ENCODE measurements around the gene C2orf81. TPM values are rescaled to one million over a fixed set of nuclear protein-coding genes. Genes with fewer than 3 reads are reported as not detected.

Gene C2orf81
- polyA plus RNA-seq, 1 of the 3 experiments (the other 2 are of a cell fraction), result 2.5 TPM

- H3K79me2 ChIP-seq (ENCODE audit: insufficient read depth), result peaks cover 47% of the 10 kb centered on the region
- no peaks in the 10 kb centered on the region for H3K9me2 ChIP-seq
- no peak overlapping the region for H3K4me3 ChIP-seq (ENCODE audit: low read depth in 2 of 2, low read length in 1 of 2)
- ChIA-PET POLR2A (interaction anchor here (2.1 to 5.9 kb wide), 2 partner anchors 12 to 19 kb away, joined by 8 to 60 read pairs; partner anchors contain the start of gene MRPL53), CTCF (interaction anchor here (1.0 to 1.2 kb wide), 2 partner anchors 9 to 125 kb away, joined by 3 to 4 read pairs; no protein-coding TSS in a partner anchor)
- H3K4me1 ChIP-seq (ENCODE audit: control insufficient read depth in 1 of 2, insufficient read depth in 2 of 2, low read depth in 1 of 2, low read length in 1 of 2), result peaks cover 5 to 22% of the 10 kb centered on the region in 2 experiments; a peak in 1 of 4 replicates
- H3K4me2 ChIP-seq, result no peak overlapping the region
- peaks cover 10% of the 10 kb centered on the region for H3F3A ChIP-seq (replicated peaks; ENCODE audit: insufficient read depth)
- DNase-seq, result no peak
- H3K27ac ChIP-seq (ENCODE audit: low read depth in 2 of 2, low read length in 1 of 2), result no peak overlapping the region; a peak in 1 of 4 replicates
- no peaks in the 10 kb centered on the region for H4K20me1 ChIP-seq (ENCODE audit: insufficient read depth)
- no peak for TF ChIP-seq EZH2phosphoT487 (IDR thresholded peaks at IDR 0.05; ENCODE audit: borderline replicate concordance, low read depth)
- no peak for TF ChIP-seq FOXJ3 (CRISPR knock-in tag; IDR thresholded peaks at IDR 0.05)
- TF ChIP-seq JUND (IDR thresholded peaks at IDR 0.05), result no peak
- TF ChIP-seq MEF2A (IDR thresholded peaks at IDR 0.05; ENCODE audit: borderline replicate concordance, low read depth), result no peak
- TF ChIP-seq IRF3 (IDR thresholded peaks at IDR 0.05; ENCODE audit: low read depth, low read length), result no peak
- TF ChIP-seq, protein P1, sequence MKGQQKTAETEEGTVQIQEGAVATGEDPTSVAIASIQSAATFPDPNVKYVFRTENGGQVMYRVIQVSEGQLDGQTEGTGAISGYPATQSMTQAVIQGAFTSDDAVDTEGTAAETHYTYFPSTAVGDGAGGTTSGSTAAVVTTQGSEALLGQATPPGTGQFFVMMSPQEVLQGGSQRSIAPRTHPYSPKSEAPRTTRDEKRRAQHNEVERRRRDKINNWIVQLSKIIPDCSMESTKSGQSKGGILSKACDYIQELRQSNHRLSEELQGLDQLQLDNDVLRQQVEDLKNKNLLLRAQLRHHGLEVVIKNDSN (IDR thresholded peaks at IDR 0.05; ENCODE audit: borderline replicate concordance, low read depth), result no peak
- no peak for TF ChIP-seq FOXM1 (IDR thresholded peaks at IDR 0.05; ENCODE audit: low read depth)
- no peak for TF ChIP-seq RFX5 (IDR thresholded peaks at IDR 0.05; ENCODE audit: low read length)
- TF ChIP-seq RCOR1 (IDR thresholded peaks at IDR 0.05; ENCODE audit: low read length), result no peak
- no peak for TF ChIP-seq SMC3 (IDR thresholded peaks at IDR 0.05; ENCODE audit: low read depth, low read length)
- TF ChIP-seq TAF1 (IDR thresholded peaks at IDR 0.05; ENCODE audit: borderline replicate concordance, low read depth, low read length), result no peak
- no peak for TF ChIP-seq POLR2AphosphoS5 (IDR thresholded peaks at IDR 0.05; ENCODE audit: low read depth, low read length)
- TF ChIP-seq, protein P2, sequence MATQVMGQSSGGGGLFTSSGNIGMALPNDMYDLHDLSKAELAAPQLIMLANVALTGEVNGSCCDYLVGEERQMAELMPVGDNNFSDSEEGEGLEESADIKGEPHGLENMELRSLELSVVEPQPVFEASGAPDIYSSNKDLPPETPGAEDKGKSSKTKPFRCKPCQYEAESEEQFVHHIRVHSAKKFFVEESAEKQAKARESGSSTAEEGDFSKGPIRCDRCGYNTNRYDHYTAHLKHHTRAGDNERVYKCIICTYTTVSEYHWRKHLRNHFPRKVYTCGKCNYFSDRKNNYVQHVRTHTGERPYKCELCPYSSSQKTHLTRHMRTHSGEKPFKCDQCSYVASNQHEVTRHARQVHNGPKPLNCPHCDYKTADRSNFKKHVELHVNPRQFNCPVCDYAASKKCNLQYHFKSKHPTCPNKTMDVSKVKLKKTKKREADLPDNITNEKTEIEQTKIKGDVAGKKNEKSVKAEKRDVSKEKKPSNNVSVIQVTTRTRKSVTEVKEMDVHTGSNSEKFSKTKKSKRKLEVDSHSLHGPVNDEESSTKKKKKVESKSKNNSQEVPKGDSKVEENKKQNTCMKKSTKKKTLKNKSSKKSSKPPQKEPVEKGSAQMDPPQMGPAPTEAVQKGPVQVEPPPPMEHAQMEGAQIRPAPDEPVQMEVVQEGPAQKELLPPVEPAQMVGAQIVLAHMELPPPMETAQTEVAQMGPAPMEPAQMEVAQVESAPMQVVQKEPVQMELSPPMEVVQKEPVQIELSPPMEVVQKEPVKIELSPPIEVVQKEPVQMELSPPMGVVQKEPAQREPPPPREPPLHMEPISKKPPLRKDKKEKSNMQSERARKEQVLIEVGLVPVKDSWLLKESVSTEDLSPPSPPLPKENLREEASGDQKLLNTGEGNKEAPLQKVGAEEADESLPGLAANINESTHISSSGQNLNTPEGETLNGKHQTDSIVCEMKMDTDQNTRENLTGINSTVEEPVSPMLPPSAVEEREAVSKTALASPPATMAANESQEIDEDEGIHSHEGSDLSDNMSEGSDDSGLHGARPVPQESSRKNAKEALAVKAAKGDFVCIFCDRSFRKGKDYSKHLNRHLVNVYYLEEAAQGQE (IDR thresholded peaks at IDR 0.05; ENCODE audit: low read depth, low read length), result no peak
- no peaks in the 10 kb centered on the region for H3K27me3 ChIP-seq (ENCODE audit: insufficient read depth)
- no peaks in the 10 kb centered on the region for H3K9me3 ChIP-seq
- H3K9ac ChIP-seq, result no peak overlapping the region
- 89% methylated on average over 7 of the region's 20 CpGs for WGBS (ENCODE audit: low lambda C conversion rate)
- H3K36me3 ChIP-seq (replicated peaks in 1 of 2; ENCODE audit: control insufficient read depth in 1 of 2, insufficient read depth in 2 of 2, low read length in 1 of 2), result peaks cover 0 to 28% of the 10 kb centered on the region in 2 experiments
- no peak overlapping the region for H2AFZ ChIP-seq (ENCODE audit: low read depth)
These were observed 40.8 kb upstream of the C2orf81 start for GRCh38 chr2:74462054-74462785.
